Lower leg skin (tissue), 3 donors: ENCODE data around the gene MRFAP1L1.

Source experiments
- CTCF ChIP-seq, 3 donors: fragments of 450-650 bp; IDR thresholded peaks; one replicate each; pipeline ENCODE4 v1.5.1; 2016; ENCODE audit warnings: antibody characterized with exemption in 3 of 3, mild to moderate bottlenecking in 3 of 3, moderate library complexity in 2 of 3
- POLR2A ChIP-seq, 2 donors: fragments of 450-650 bp; IDR thresholded peaks; one replicate each; pipeline ENCODE4 v1.6.1; 2016 to 2017; ENCODE audit warnings: antibody characterized with exemption in 2 of 2, mild to moderate bottlenecking in 1 of 2, moderate library complexity in 1 of 2

DNA sequence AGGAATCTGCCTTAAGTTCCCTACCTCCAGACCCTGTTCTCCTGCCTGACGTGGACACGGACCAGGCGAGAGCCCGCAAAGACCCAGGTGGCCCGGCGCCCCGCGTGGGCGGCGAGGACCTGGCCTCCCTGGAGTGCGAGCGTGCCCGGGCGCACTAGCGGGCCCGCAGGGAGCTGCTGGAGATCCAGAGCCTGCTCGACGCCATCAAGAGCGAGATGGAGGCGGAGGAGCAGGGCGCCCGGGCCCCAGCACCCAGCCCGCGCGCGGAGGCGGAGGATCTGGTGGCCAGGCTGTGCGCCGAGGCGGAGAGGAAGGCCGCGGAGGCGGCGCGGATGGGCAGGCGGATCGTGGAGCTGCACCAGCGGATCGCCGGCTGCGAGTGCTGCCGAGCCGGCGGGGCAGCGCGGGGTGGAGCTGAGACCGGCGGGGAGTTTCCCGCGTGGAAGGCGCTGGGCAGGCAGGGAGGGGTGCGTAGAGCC lies 51.0 kb downstream of the MRFAP1L1 start:
- no peak for TF ChIP-seq CTCF (IDR thresholded peaks at IDR 0.05)
- TF ChIP-seq POLR2A (IDR thresholded peaks at IDR 0.05): no peak
